Mammary epithelial cell (primary cell): Measurements from ENCODE around the gene COA5.

Experiments
- CTCF ChIP-seq, 2 donors: IDR thresholded peaks in 1 of 2; conservative IDR thresholded peaks in 1 of 2; 2 replicates each; pipeline ENCODE4 v1.5.1; 2011 to 2012; ENCODE audit warnings: inconsistent platforms in 2 of 2, low read length in 2 of 2, mild to moderate bottlenecking in 2 of 2, control low read depth in 1 of 2, low read depth in 1 of 2; ENCODE audit not compliant: insufficient read depth in 1 of 2; ENCODE audit errors: extremely low read depth in 1 of 2
- EZH2 ChIP-seq: IDR thresholded peaks from 2 replicates; pipeline ENCODE4 v1.6.1; 2012; ENCODE audit warnings: low read length, inconsistent platforms, borderline replicate concordance

- TF ChIP-seq CTCF (conservative IDR thresholded peaks at IDR 0.05 in 1 of 2, IDR thresholded peaks at IDR 0.05 in 1 of 2; ENCODE audit: extremely low read depth in 1 of 2, insufficient read depth in 1 of 2, low read depth in 1 of 2, low read length in 2 of 2), result no peak
- no peak for TF ChIP-seq EZH2
Observed at GRCh38 chr2:98572211-98572610, 36.1 kb downstream of the COA5 start.
